Sigmoid colon (tissue), 7 donors: ENCODE results near the gene SPRYD3. TPM values are rescaled to one million over a fixed set of nuclear protein-coding genes. Genes with fewer than 3 reads are reported as not detected.
"Not testable (repeated sequence)": the region's sequence is repeated elsewhere in the genome, so short reads cannot be mapped to it uniquely, and the experiment has no call there.

ENCODE experiments used
- DNase-seq: peaks from one replicate; pipeline ENCODE4 v3.0.0-alpha.2; 2019
- H3K27ac ChIP-seq, 4 donors: fragments of 200-600 bp; sonication (generic); one replicate each; pipeline ENCODE4 v1.5.1; 2016 to 2019; ENCODE audit warnings: mild to moderate bottlenecking in 1 of 4
- H3K27me3 ChIP-seq, 3 donors: fragments of 200-600 bp; sonication (generic); one replicate each; pipeline ENCODE4 v1.5.1; 2019; ENCODE audit warnings: mild to moderate bottlenecking in 1 of 3
- H3K36me3 ChIP-seq, 4 donors: fragments of 200-600 bp; sonication (generic); one replicate each; pipeline ENCODE4 v1.5.1; 2016 to 2019
- H3K4me1 ChIP-seq, 4 donors: fragments of 200-600 bp; sonication (generic); one replicate each; pipeline ENCODE4 v1.5.1; 2017 to 2019
- H3K4me3 ChIP-seq, 4 donors: fragments of 200-600 bp; sonication (generic); one replicate each; pipeline ENCODE4 v1.5.1; 2017 to 2019; ENCODE audit warnings: mild to moderate bottlenecking in 2 of 4, moderate library complexity in 1 of 4
- H3K9me3 ChIP-seq, 4 donors: fragments of 200-600 bp in 3 of 4; sonication (generic) in 3 of 4; one replicate each; pipeline versions ENCODE4 v1.5.1 to v1.6.1; 2013 to 2019
- EP300 ChIP-seq, 4 donors: sonication (generic); formaldehyde crosslinking; IDR thresholded peaks; one replicate each; pipeline ENCODE4 v1.6.1; 2017; ENCODE audit warnings: antibody characterized with exemption in 4 of 4
- POLR2A ChIP-seq, 2 donors: fragments of 450-650 bp; IDR thresholded peaks; one replicate each; pipeline ENCODE4 v1.6.1; 2016; ENCODE audit warnings: antibody characterized with exemption in 2 of 2, mild to moderate bottlenecking in 2 of 2, moderate library complexity in 2 of 2
- POLR2AphosphoS5 ChIP-seq, 4 donors: sonication (generic); formaldehyde crosslinking; IDR thresholded peaks; one replicate each; pipeline ENCODE4 v1.6.1; 2017; ENCODE audit warnings: antibody characterized with exemption in 4 of 4
- WGBS, 2 donors: extraction: QIAGEN DNeasy Blood & Tissue Kit; methylation state at CpG; one replicate each; pipeline ENCODE4 v1.1.7; 2013; 5-methylcytosine and 5-hydroxymethylcytosine counted together
- intact Hi-C: fragments of 100-400 bp; cut with DNase I; formaldehyde crosslinking; loops from one replicate; pipeline ENCODE4 v1.15.1; 2023
- polyA plus RNA-seq, 3 donors: library from polyadenylated mRNA; stranded (reverse); fragments of 200-250 nt; gene quantifications; one replicate each; pipeline ENCODE4 v1.2.3, GENCODE V29; 2013
- total RNA-seq, 4 donors: library from RNA; depleted of rRNA; stranded (reverse); fragments of >200 nt; gene quantifications; one replicate each; pipeline ENCODE4 v1.1.0, GENCODE V29; 2016
- TF ChIP-seq, protein P1 (sequence below), 4 experiments: fragments of 450-650 bp in 3 of 4; fragments of 200-600 bp in 1 of 4; IDR thresholded peaks; one replicate each; pipeline ENCODE4 v1.5.1; 2016 to 2019; ENCODE audit warnings: antibody characterized with exemption in 4 of 4, mild to moderate bottlenecking in 3 of 4, moderate library complexity in 2 of 4
- donor health status: healthy with polysubstance abuse.
- donor health status: Bipolar disorder and iron deficiency.
- donor health status: healthy.

Gene SPRYD3
- total and polyA plus RNA-seq, 7 donors = 20.1 to 41.4 (median 32.9) TPM

DNA sequence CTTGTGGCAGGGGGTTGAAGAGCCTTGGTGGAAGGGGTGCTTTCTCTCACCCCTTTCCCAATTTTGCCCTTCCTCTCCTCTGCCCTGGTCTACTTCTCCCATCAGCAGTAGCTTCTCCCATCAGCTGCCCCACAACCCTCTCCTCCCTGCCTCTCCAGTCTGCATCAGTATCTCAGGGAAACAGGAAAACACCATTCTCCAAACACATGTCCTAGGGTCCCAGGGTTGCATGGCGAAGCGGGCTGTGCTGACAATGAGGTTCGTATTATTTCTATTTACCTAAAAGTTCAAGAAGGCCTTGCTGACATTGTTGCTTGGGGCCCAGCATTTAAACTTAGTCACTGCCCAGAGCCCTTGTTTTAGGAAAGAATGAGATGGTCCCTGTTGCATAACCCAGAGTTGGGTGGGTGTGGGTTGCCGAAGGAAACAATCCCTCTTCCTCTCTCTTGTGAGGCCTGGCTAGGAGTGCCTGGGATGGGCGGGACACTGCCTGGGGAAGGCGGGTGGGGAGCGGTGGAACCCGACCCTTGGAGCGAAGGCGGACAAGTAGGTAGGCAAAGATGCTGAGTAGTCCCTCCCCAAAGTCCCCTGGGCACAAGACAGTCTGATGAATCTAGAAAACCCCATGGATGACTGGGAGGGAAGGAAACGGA lies 17.0 kb upstream of the SPRYD3 start:
- Histone ChIP-seq H3K4me3 (peak overlapping the region in 3 of 4 donors; percentile 57 to 69 (median 60)), H3K27ac (peak overlapping the region; percentile 77 to 93 (median 84)), H3K36me3 (peaks cover 0 to 5% (median 0%) of the 10 kb centered on the region in 4 donors), H3K4me1 (peaks cover 0 to 33% (median 29%) of the 10 kb centered on the region in 4 donors), H3K27me3 (no peaks in the 10 kb centered on the region), H3K9me3 (no peaks in the 10 kb centered on the region)
- peak; percentile 94 for DNase-seq
- WGBS, 2 donors = 42 to 65% methylated on average over 11 of the region's 11 CpGs
- TF ChIP-seq EP300 (IDR thresholded peaks at IDR 0.05) = no peak
- TF ChIP-seq, protein P1, sequence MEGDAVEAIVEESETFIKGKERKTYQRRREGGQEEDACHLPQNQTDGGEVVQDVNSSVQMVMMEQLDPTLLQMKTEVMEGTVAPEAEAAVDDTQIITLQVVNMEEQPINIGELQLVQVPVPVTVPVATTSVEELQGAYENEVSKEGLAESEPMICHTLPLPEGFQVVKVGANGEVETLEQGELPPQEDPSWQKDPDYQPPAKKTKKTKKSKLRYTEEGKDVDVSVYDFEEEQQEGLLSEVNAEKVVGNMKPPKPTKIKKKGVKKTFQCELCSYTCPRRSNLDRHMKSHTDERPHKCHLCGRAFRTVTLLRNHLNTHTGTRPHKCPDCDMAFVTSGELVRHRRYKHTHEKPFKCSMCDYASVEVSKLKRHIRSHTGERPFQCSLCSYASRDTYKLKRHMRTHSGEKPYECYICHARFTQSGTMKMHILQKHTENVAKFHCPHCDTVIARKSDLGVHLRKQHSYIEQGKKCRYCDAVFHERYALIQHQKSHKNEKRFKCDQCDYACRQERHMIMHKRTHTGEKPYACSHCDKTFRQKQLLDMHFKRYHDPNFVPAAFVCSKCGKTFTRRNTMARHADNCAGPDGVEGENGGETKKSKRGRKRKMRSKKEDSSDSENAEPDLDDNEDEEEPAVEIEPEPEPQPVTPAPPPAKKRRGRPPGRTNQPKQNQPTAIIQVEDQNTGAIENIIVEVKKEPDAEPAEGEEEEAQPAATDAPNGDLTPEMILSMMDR (IDR thresholded peaks at IDR 0.05) = no peak
- TF ChIP-seq POLR2AphosphoS5 (IDR thresholded peaks at IDR 0.05) = peak; percentile 51 to 69 (median 62)
- no peak for TF ChIP-seq POLR2A (IDR thresholded peaks at IDR 0.05)
- intact Hi-C loops = no loop called here

DNA sequence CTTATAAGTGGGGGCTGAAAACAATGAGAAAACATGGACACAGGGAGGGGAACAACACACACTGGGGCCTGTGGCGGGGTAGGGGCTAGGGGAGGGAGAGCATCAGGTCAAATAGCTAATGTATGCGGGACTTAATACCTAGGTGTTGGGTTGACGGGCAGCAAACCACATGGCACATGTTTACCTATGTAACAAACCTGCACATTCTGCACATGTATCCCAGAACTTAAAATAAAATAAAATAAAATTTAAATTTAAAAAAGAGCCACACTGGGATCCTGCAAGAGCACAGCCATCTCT lies 16.4 kb upstream of the SPRYD3 start:
- H3K27me3 ChIP-seq, H3K36me3 ChIP-seq, H3K9me3 ChIP-seq, intact Hi-C loops, H3K4me3 ChIP-seq: not testable (repeated sequence)
- peak; percentile 30 for DNase-seq
- WGBS, 2 donors = 88 to 97% methylated on average over 3 of the region's 3 CpGs
- H3K4me1 ChIP-seq = peaks cover 0 to 33% (median 29%) of the 10 kb centered on the region in 4 donors
- peak overlapping the region in 3 of 4 donors; percentile 69 to 93 (median 84) for H3K27ac ChIP-seq

GRCh38 chr12:53094796-53095595 lies 15.8 kb upstream of the SPRYD3 start:
- intact Hi-C loops, H3K36me3 ChIP-seq, H3K9me3 ChIP-seq, H3K27me3 ChIP-seq, H3K4me3 ChIP-seq: not testable (repeated sequence)
- WGBS, 2 donors = 88 to 93% methylated on average over 5 of the region's 5 CpGs
- Histone ChIP-seq H3K27ac (peak overlapping the region in 1 of 4 donors; percentile 93), H3K4me1 (peaks cover 0 to 33% (median 29%) of the 10 kb centered on the region in 4 donors)
- DNase-seq = peak; percentile 33

DNA sequence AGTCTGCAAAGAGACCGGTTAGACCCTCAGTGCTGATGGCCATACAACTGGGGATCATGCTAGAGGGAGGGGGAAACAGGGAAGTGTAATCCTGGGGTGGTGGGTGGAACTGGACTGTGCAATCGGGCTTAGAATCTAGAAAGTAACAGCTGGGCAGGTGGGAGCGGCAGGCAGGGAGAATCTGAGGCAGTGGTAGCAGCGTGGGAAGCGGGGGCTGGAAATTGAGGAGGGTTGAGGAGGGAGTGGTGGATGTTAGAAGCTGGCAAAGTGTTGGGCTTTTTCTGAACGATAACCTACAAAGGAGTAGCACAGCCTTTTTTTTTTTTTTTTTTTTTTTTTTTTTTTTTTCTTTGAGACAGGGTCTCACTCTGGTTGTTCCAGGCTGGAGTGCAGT lies 15.2 kb upstream of the SPRYD3 start:
- Histone ChIP-seq H3K4me1 (peaks cover 0 to 29% (median 28%) of the 10 kb centered on the region in 4 donors), H3K9me3 (no peaks in the 10 kb centered on the region), H3K27ac (peak overlapping the region in 1 of 4 donors; percentile 34), H3K36me3 (no peaks in the 10 kb centered on the region), H3K4me3 (no peak overlapping the region), H3K27me3 (no peaks in the 10 kb centered on the region)
- intact Hi-C loops = no loop called here
- TF ChIP-seq EP300 (IDR thresholded peaks at IDR 0.05) (no peak), POLR2AphosphoS5 (IDR thresholded peaks at IDR 0.05) (no peak), POLR2A (IDR thresholded peaks at IDR 0.05) (no peak)
- TF ChIP-seq, protein P1 (IDR thresholded peaks at IDR 0.05) = no peak
- DNase-seq = peak; percentile 43
- 73 to 88% methylated on average over 6 of the region's 6 CpGs for WGBS, 2 donors

DNA sequence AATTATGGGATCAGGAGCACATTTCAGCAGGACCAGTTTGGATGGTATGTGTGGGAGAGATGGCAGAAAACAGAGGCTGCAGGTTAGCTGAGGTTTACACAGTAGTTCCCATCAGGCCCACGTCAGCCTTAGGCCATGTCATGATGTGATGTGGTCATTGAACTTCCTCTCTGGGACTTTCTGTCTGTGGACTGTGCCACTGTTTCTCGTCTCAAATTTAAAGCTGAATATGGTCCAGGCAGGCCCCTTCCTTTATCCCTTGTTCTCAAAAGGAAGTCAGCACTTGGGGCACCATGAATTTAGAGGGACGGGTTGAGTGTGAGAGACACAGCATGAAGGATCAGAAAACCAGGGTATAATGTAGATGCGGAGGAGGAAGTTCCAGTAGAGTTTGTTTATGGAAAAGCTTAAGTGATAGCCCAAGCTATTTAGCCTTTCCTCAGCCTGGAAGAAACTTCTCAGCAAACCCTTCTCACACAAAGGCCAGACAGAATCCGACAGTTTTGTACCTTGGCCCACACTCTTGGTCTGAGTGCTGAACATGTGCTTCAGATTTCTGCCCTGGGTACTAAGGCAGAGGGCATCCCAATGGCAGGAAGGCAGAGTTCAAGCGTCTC lies 14.7 kb upstream of the SPRYD3 start:
- no peak for TF ChIP-seq POLR2AphosphoS5 (IDR thresholded peaks at IDR 0.05)
- TF ChIP-seq, protein P1 (IDR thresholded peaks at IDR 0.05) = no peak
- TF ChIP-seq EP300 (IDR thresholded peaks at IDR 0.05) = no peak
- no peak for TF ChIP-seq POLR2A (IDR thresholded peaks at IDR 0.05)
- H3K27me3 ChIP-seq = no peaks in the 10 kb centered on the region
- intact Hi-C loops = no loop called here
- peak overlapping the region in 1 of 4 donors; percentile 34 for H3K27ac ChIP-seq
- DNase-seq = no peak
- peaks cover 0 to 24% (median 23%) of the 10 kb centered on the region in 4 donors for H3K4me1 ChIP-seq
- H3K36me3 ChIP-seq = no peaks in the 10 kb centered on the region
- 69 to 74% methylated on average over 6 of the region's 6 CpGs for WGBS, 2 donors
- no peak overlapping the region for H3K4me3 ChIP-seq
- no peaks in the 10 kb centered on the region for H3K9me3 ChIP-seq
